ENCODE results near the gene CFTR.

GRCh38 chr7:117704063-117704462 lies 224.2 kb downstream of the CFTR start:
- no peak for TF ChIP-seq CTCF (IDR thresholded peaks at IDR 0.05)
- TF ChIP-seq EP300 (IDR thresholded peaks at IDR 0.05), result no peak
- TF ChIP-seq POLR2A (IDR thresholded peaks at IDR 0.05), result no peak

All from ovary (tissue), 3 donors.